GM18519 (cell line): ENCODE results near the gene FUNDC2.

Experiments used
- ATAC-seq: cut with Tn5 transposase; IDR thresholded peaks from one replicate; pipeline ENCODE4 v1.9.1; 2021; ENCODE audit warnings: mild to moderate bottlenecking, moderate library complexity; ENCODE audit not compliant: unreplicated experiment, low FRiP score

The FUNDC2 gene

DNA sequence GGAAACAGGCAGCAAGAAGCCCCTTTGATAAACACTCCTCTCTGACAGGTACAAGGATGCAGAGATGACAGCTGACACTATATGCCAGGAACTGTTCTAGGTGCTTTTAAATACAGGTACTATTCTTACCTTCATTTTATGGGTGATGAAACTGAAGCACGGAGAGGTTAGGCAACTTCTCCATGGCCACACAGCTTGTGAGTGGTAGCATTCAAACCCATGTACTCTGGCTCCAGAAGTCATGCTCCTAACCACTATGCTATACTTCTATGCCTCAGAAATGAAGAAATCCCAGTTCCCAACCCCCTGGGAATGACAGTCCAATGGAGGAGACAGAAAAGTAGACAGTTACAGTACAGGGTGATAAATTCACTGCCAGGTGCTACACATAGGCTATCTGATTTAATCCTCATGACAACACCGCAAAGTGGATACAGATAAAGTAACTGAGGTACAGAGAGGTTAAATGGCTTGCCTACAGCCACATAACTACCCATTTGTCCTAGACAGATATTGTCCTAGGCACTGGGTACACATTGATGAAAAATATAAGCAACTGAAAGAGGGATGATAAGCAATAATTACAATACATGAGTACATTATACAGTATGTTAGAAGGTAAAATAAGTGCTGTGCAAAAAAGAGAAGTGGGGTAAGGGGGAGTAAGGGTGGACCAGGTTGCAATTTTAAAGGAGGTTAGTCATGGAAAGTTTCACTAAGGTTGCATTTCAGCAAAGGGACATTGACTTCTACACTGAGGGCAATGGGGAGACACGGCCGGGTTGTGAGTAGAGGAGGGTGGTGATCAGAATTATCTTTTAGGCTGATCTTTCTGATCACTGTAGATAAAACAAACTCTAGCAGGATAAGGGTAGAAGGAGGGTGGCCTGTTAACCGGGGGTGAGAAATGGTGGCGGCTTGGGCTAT, 2.5 kb upstream of the FUNDC2 start:
- ATAC-seq: no peak

DNA sequence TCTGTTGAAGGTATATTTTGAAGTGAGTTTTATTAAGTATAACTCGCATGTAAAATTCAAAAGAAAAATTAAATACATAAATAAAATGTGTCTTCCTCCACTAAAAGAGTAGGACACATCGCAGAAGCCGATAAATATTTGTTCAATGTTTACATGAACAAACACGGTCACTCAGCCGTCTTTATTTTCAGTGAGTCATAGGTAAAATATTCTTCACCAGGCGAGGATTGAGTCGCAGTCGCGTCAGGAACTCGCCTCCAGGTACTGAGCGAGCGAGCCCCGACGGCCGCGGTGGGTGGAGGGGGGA, 271 bp upstream of the FUNDC2 start:
- no peak for ATAC-seq

DNA sequence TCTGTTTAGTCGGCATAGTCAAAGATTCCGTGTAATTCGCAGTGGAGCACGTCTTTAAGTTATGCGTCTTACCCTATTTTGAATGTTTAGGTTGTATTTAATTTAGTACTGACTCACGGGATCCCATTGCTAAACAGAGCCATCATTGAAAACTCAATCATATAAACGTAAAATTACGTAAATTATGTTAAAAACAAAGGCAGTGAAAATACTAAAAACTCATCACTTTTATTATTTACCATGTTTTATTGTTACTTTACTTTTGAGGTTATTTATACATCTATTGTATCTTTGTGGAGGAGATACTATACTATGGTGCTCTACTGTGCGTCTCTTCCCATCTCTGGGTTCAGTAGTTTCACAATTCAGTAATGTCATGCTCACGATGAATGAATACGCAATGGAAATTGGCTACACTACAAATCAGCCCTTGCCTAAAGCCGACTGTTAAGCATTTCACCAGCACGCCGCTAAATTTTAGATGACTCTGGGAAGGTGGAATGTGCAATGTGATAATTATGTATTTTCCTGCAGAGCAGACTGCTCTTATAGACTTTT, 944 bp downstream of the FUNDC2 start:
- ATAC-seq: no peak

DNA sequence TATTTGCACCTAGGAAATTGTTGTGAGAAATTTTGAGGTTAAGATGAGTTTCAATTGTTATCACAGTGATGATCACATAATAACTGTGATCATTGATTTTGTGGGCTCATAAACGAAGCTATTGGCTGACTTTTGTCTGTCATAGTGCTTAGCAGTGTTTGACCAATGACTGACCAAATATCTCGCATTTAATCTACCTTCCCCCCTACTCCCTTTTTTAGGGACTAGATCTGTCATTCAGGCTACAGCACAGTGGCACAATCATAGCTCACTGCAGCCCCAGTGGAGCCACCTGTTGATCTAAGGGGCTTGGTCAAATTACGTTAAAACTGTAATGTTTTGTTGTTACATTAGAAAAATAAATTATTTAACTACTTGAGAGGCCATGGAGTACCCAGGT, 1.5 kb downstream of the FUNDC2 start:
- ATAC-seq: no peak

DNA sequence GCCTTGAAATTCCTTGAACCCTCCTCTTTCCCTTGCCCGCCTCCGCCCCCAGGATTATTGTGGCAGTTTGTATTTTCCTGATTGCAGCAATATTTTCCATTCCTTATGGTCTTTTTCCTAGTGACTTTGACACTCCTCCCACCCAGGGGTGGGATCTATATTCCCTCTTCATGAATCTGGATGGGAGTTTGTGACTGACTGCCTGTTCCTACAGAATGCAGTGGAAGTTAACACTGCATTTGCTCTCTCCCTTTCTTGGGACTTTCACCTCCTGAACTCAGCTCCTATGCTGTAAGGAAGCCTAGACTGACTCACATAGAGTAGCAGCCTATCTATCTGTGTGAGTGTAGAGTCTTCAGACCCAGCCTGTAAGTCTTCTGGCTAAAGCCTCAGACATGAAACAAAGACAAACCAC, 2.2 kb downstream of the FUNDC2 start:
- ATAC-seq: no peak

DNA sequence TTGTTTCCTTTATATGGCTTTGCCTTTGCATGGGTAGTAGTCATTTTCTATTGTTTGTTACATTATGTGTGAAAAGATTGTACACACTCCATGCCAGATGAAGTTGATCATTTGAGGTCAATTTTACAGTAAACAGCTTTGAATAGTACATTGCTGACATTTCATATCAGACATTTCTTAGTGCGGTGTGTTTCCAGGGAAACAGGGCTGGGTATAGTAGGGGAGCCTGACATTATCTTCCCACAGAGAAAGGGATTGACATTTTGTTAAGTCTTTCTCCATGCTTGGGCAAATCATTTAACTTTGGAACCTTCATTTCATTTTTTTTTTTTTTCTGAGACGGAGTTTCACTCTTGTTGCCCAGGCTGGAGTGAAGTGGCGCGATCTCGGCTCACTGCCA, 5.0 kb downstream of the FUNDC2 start:
- ATAC-seq: no peak

DNA sequence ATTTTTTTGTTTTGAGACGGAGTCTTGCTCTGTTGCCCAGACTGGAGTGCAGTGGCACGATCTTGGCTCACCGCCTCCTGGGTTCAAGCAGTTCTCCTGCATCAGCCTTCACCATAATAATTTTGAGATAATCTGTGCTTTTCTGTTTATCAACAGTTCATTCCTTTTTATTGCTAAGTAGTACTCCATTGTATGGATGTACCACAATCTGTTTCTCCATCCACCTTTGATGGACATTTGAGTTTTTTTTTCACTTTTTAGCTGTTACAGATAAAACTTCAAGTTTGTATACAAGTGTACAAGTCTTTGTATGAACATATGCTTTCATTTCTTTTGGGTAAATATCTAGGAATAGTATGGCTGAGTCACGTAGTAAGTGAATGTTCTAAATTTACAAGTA, 9.0 kb downstream of the FUNDC2 start:
- no peak for ATAC-seq

DNA sequence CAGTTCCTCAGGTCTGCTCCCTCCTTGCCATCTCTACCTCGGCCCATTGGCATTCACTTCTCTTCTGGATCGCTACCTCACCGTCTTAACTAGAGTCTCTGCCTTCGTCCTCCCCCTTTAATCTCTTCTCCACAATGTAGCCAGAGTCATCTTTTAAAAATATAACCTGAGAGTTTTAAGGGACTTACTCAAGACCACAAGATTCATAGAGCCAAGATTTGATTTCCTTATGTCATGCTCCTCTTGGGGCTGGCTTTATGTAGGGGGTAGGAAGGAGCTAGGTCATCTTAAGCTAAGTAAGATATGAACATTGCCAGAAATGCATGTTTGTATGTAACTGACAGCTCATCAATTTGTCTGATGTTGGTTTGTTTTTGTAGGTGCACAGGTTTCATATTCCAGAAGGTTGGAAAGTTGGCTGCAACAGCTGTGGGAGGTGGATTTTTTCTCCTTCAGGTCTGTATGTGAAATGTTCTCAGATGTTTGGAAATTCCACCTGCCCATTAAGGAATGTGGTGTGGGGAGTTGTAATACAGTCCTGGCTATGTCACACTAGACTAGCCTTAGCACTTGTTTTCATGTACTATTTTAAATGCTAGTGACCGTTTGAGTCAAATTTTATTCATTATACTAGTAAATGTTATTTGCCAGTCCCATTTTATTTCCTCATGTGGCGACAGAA, 19.6 kb downstream of the FUNDC2 start:
- no peak for ATAC-seq

DNA sequence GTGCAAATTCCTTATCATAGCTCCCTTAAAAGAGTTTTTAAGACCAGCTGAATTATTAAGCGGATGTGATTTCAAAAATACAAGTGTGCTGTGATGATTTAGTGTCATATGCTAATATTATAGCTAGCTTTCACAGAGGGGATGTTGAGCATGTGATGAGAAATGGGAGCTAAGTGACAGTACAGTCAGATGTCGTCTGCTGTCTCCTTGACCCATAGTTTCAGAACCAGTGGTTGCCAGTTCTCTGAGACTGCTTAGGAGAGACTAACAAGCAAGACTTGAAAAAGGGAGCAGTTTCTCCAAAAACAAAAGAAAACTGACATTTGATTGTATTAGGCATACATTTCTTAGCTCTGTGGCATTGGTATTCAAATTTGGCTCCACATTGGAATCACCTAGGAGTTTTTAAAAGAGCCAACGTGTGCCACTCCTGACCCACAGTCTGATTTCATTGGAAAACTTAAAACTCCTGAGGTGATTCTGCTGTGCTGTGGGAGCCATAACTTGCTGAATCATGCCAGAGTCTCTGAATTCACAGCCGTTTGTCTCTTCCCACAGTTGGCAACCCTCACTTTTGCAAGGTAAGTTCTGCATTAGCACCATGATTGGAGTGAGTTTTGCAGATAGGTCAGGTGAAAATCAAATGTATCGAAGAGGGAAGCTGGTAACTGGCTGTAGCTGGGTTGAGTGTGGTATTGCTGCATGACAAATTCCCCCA, 20.3 kb downstream of the FUNDC2 start:
- ATAC-seq: no peak

DNA sequence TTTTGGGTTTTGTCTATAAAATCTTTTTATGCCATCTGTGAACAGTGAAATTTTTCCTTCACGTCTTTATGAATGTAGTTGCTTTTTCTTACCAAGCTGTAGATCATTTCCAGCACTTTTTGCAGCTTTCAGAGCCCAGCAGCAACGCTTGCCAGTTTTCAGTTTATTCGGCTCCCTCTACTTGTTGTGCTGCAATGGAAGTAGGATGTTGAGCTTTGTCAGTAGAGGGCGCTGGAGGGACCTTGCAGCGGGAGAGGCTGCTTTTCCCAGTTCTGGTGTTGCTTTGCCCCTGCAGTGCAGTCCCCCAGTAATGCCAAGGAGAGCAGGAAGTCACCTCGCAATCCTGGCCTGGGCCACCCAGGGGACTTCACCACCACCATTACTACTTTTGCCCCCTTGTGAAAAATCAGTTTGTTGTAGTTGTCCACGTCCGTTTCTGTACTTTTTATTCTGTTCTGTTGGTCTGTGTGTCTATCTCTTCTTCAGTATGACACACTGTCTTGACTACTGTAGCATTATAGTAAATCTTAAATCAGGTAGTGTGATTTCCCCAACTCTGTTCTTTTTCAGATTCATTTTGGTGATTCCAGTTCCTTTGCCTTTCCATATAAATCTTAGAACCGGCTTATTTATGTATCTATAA, 22.5 kb downstream of the FUNDC2 start:
- ATAC-seq: no peak

DNA sequence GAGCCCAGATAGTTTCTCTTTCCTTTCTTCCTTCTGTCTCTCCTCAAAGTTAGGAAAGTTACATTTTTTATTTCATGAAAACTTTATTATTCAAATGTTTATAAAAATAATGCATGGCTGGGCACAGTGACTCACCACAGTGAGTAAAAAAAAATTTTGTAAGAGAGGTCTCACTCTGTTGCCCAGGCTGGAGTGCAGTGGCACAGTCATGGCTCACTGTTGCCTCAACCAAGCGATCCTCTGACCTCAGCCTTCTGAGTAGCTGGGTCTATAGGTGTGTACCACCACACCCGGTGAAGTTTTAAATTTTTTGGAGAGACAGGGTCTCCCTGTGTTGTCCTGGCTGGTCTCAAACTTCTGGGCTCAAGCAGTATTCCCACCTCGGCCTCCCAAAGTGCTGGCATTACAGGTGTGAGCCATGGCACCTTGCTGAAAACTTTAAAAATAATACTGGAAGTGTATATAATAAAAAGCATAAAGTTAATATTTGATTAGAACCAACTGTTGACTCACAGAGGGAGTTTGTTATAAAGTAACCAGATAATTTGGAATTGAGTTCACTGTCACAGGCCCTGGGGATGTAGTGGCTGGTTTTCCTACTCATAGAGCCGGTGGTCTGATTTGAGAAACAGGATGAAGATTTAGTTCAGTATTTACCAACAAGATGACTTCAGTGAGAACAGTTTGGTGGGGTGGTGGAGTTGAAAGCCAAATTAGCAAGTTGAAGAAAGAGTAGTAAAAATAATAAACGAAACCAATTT, 26.3 kb downstream of the FUNDC2 start:
- ATAC-seq: no peak

DNA sequence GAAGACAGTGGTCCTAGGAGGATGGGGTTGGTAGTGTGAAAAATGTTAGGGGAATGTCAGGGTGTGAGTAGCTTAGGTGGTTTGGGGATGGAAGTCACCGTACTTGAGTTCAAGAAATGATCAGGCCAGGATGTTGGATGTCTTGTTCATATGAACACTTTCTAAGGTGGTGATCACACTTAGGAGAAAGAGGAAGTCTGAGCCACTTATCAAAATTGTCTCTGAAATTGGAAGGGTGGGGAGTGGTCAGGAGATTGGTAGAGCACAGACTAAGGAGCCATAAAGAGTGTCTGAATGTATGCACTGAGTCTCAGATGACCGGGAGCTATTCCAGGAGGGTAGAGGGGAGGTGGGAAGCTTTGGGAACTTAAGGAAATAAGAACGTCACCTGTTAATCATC, 27.0 kb downstream of the FUNDC2 start:
- no peak for ATAC-seq

DNA sequence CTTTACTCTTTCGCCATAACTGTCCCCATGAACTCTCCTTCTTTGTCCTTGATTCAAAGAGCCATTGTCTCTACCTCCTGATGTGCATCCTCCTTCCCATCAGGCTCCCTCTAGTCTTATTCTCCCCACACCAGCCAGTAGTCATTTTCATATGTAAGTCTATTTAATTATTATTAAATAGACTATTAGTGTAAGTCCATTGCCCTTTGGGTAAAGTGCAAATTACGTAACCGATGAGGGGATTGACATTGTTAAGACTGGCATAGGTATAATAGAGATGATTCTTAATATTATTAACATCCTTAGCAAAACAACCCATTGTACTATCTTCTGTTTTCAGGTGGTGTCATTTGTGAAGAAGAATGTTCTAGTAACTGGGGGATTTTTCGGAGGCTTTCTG, 27.6 kb downstream of the FUNDC2 start:
- no peak for ATAC-seq

DNA sequence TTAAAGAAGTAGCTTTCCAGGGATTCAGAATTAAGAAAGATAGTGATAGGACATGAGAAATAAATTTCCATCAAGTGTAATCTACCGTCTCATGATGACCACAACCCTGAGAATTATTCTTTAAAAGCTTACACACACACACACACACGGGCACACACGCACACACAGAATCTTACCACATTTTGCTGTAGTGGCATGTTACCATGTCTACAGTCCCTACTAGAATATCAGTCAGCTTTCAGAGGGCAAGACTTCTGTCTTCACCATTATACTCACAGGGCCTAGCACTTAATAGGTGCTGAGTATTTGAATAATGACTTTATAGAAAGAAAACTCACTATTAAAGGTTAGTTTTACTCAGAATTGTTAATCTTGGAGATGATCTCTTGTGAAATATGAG, 28.9 kb downstream of the FUNDC2 start:
- ATAC-seq: no peak

DNA sequence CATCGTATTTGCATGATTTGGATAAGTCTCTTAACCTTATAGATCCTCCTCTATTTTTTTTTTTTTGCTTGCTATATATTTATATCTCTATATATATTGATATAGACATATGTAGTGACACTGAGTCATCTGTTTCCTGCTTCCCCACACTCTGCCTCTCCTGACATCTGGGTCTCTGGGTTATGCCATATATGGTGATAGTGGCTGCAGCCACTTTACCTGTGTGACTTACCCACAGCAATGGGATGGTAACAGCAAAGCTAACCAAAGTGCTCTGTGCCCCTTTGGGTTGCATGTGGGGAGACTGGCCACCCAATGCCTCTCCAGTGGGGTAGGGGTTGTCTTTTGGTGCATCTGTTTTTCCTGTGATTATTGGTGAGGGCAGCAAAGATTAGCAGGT, 29.8 kb downstream of the FUNDC2 start:
- ATAC-seq: no peak

DNA sequence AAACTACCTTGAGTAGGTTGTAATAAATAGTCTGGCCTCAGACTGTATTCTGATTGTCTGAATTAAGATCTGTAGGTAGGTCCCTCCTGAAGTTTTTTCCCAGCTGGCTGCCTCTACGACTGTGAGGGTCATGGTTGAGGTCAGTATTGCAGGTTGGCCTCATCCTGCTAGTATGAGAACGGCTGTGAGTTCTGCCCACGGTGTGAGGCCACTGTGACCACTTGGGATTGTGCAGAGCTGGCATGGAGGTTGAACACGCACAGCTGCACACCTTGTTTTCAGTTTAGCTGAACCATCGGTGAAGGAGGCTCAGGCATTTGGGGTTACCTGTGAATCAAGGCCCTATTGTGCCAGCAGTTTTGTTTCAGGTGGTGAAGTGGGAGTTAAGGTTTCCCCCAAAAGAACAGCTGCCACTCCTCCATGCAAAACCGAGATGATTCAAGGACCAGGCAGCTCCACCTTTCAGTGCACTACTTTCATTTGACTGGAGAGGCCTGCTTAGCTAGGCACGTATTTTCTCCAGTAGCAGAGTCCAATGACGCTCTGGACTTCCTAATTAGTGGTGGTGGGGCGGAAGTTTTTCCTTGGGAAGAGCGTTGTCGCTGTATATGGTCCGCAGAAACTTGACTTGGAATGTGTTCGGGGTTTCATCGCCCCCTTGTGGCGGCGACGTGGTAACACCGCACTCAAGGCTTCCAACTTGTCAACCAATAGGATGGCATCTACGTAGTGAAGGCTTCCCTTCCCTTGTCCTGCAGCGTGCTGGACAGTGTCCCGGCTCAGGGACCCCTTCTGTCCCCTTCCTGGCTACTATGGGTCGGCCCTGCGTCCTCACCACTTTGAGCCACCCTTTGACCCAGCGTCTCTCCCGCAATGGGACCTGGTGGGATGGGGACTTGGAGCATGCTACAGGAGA, 30.5 kb downstream of the FUNDC2 start:
- no peak for ATAC-seq

DNA sequence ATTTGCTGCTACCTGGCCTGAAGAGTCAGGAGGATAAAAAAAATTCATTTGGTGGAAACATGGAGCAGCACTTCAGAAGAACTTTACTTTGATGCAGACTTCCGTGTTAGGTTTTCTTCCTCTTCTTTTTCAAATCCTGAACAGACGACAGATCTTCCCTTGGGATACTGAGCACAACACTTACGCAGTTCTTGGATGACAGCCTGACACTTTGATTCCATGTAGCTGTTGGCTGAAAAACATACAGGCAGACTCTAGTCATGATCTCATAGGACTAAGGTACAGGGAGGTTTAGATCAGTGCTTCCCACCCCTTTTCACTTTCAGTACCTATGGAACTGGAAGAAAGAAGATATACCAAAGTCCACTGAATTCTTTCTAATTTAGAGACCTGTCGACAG, 35.1 kb downstream of the FUNDC2 start:
- no peak for ATAC-seq

DNA sequence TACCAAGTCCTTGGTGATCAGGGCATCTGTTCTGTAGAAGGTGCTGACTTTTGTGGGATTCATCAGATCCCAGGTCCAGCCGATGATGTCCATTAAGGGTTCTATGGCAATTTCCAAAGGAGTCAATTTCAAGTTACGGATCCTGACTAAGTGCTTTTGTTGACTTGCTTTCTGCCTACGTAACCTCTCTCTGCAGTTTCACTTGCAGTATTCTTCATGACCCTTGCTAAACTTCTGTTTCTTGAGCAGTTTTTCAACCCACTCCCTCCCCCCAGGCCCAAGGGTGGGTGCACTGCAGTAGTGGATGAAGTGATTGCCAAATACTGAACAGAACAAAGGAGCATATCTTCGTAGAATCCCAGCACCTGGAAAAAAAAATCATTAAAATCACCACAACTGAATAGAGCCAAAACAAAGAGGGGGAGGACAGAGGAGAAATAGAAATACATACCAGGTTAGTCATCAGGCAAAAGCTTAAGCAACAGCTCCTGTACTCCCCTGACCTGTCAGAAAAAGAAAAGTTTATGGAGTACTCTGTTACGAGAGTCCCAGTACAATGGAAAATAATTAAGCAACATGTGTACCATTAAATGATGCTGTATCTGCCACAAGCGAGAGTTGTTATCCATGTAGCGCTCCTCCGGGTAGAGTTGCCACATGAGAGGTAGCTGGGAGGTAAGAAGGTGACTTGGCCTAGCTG, 38.5 kb downstream of the FUNDC2 start:
- ATAC-seq: no peak
